Activated CD4-positive, alpha-beta T cell treated with anti-CD3 and anti-CD28 coated beads, Interleukin-2, amount 50 U/mL, for 48 hours (primary cell): ENCODE measurements around the gene QSOX2.

Source experiments
- DNase-seq, 2 experiments: peaks; one replicate each; pipeline ENCODE4 v3.0.0-alpha.2; 2020

Gene QSOX2

DNA sequence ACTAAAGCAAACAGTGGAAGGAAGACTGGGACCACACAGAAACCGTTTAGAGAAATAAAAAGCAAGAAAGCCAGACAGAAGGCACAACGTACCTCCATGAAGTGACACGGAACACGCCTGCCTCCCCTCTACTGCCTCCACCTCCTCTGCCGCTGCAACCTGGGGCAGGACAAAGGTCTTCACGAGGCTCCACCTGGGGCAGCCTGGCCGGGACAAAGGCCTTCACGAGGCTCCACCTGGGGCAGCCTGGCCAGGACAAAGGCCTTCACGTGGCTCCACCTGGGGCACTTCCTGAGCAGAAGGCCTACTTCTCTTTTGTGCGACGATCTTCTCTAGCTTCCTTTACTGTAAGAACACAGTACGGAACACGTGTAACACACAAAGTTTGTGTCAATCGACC lies 11.7 kb downstream of the QSOX2 start:
- no peak for DNase-seq

DNA sequence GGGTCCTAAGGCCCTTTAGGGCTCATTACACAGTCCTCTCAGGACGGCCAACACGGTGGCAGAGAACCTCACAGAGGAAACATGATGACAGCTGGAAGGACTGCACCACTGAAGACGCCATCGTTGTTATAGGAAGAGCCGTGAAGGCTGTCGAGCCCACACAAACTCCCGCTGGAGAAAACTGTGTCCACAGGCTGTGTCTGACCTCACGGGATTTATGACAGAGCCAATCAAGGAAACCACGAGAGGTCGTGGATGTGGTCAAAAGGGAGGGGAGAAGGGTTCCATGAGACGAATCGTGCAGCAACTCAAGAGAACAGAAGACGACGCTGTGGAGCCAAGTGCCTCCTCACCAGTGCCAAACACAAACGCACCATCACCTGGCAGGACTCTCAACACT lies 12.2 kb downstream of the QSOX2 start:
- DNase-seq = no peak

DNA sequence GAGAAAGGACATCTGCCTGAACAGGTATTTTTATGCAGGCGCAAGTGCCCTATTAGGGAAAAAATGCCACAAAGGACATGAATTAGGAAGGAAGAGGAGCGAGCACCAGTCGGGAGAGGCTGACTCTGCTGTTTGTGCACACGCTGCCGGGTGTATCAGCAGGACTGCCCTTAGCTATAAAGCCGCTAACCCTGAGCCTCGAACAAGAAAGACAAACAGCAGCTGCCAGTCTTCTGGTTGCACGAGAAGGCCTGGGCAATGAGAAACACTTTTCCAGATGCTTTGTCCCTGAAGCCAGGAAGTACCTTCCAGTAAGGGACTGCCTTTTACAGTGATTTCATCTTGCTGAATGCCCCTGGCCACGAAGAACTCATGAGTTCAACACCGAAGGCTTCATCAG lies 12.6 kb downstream of the QSOX2 start:
- DNase-seq = no peak

DNA sequence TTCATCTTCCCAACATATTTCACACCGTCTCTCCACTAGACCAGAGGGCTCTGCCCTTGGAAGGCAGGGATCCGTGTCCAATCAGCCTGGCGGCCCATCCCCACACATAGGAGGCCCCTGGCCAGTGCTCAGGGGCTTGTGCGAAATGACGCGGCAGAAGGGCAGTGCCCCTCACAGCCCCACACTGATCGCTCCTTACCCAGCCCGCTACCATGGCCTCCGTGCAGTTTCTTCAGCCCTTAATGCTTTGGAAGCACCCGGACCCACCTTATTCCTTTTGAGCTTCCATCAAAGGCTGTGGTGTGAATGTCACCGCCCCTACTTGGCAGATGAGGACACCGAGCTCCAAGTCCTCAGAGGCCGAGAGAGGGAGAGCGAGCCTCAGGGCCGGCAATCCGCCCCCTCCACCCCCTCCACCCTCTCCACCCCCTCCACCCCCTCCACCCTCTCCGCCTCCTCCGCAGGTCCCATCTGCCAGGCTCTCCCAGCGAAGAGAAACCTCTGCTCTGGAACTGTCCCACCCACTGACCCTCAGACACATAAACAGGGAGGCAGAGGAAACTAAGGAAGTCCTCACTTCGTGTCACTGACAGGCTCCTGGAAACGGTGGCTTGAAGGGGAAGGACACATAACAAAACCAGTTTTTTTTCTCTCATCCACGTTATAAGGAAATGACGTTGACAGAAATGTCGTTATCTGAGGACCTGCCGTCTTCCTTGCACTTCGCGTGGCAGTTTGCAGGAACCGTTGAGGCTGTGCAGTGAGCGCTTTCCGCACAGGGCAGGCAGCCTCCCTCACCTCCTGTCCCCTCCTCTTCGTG lies 13.9 kb downstream of the QSOX2 start:
- DNase-seq = peak in 1 of 2 experiments; percentile 20

DNA sequence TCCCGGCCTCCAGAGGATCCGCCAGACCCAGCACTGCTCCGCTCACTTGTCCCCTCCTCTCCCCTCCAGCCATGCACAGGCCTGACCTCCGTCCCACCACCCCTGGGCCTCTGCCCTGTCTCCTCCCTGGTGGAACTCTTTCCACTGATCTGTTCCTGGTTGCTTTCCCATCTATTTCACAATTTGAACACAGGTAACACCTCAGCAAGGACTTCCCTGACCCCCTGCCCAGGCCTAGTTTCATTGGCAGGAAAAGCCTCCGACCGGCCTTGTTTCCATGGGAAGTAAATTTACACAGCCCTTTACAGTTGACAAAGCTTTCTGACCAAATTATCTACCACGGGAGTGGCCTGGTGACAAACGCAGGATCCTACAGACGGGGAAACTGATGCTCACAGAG lies 14.8 kb downstream of the QSOX2 start:
- no peak for DNase-seq

DNA sequence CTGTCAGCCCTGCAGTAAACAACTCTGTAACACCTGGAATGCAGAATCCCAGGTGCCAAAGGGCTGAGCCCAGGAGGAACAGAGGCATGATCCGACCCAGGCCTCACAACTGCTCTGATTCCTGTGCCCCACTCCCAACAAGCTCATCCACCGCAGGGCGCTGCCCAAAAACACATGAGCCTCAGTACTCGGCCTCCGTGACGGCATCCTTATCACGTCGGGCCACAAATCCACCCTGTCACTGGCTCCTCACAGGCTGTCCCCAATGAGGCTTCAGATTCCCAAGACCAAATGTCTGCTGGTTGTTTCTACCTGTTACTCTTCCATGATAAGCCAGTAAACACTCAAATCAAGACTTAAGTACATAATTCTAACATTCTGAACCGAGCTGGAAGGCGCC lies 15.2 kb downstream of the QSOX2 start:
- DNase-seq = no peak

DNA sequence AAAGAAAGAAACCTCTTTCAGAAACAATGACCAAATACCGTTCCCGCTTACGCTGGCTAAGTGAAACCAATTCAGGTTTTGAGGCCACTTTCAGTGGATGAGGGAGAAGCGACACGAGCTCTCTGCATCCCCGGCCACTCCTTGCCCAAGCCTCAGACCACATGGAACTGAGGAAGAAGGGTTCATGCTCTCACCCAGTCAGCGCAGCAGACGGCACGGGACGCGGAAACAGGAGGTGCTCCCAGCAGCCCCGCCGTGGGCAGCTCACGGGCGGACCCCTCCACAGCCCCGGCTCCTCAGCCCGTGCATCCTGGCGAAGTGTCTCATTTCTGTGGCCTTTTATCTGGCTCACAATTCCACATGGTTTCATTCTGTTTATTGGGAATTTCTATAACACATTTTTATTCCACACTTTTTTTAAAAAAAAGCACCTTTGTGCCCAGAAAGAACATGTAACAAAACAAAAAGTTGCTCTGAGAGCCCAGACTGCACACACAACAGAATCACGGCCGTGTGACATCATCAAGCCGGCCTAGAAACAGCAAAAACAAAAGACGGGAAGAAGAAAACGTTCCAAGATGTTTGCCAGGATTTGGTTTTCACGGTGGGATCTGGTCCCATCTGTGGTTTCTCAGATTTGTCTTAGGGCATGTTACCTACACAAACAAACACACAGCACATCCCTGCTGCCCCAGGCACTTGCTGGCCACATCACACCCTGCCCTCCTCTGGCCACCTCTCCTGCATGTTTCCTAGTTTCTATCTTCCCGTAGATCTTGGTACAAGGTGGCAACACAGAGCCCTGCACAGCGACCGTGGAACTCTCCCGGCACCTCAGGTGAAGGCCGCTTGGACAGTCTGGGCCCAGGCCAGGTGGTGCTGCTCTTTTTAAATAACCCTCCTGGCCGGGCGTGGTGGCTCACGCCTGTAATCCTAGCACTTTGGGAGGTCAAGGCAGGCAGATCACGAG lies 16.2 kb downstream of the QSOX2 start:
- DNase-seq = no peak

DNA sequence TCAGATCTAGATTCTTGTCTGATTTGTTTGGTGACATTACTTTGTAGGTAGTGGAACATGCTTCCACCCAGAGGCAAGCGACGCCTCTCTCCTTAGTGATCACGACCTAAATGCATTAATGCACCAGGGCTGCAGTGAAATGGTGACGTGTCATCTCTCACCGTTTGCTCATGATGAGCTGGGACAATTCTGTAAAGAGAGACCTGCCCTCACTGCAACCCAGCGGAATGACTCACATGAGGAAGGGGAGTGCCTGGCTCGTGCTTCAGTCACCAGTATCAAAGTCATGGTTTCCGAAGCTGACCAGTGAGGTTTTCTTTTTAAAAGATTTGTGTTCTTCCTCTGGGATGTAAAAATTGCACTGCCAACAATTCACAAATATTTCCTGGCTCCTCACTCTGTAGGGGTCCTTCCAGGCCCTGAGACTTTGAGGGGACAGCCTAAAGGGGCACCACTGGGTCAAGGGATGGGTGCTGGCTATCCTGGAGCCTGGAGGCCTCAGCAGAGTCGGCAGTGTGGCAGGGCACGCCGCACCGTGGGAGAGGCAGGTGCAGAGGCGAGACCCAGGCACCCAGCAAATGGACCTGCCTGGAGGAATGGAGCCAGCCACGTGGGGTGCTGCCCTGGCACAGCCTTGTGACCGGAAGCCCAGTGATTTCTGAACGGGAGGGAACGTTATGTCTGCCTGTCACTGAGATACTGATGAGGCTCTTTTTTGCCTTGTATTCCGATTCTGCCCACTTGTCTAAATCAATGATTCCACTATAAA lies 17.3 kb downstream of the QSOX2 start:
- peak; percentile 25 to 44 for DNase-seq

DNA sequence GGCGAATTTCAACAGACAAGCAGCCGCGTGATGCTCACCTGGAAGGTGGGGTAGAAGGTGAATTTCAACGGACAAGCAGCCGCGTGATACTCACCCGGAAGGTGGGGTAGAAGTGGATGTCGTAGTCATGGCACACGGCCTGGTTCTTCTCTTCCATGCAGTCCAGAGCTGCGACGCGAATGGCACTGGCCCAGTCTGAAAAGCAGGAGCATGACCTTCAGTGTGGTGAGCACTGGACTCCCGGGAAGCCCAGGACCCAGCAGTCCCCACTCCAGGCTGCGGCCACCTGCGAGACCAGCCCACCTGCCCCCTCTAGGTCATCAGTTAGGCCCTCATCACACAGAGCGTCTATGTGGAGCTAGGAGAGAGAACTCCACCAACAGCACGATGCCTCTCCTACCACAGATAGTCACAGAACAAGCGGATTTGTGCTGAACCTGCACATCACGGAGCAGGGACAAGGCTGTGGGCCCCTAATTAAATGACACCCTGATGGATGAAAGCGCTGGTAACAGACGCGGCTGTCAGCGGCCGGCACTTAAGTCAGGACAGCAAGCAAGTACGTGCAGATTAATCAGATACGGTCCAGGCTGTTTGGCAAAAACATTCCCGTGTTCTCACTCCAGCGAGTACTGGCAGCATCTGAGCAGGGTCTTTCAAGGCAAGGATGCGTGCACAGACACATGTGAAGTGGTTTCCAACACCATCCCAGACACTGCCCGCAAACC lies 18.8 kb downstream of the QSOX2 start:
- no peak for DNase-seq

DNA sequence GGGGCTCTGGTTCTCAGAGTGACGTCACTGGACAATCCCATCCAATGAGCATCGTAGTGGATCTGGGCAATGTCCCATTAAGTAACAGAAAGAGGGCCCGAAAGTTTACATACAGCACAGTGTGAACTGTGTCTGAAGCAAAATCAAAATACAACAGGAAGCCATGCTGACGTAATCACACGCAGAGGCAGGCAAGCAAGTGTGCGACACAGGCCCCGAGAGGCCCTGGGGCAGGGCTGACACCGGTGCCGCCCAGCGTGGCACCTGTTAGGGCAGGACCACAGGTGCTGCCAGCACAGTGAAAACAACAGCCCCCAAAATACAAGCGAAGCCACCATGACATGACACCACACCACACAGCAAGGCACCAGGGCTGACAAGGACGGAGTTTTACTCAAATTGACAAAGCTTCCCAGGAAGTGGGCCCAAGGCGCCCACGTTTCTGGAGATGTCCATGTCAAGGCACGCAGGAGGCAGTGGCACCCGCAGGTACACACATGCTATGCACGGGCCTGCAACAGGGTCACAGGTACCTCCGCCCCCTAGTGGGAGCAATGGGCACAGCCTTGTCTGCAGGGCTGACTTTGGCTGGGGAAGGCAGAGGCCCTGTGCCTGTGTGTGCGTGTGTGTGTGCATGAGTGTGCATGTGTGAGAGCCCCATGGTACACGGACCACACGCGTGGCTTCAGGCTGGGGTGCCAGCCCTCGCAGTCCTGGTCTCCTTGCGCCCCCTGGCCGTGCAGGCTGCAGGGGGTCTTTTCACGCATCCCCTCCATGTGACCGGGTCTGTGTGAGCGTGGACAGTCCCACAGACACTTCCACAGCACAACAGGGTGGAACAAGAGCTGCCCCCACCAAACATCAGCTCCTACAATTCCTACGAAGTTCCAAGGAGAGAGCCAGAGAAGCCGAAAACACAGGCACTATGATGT lies 19.6 kb downstream of the QSOX2 start:
- peak; percentile 75 to 79 for DNase-seq

DNA sequence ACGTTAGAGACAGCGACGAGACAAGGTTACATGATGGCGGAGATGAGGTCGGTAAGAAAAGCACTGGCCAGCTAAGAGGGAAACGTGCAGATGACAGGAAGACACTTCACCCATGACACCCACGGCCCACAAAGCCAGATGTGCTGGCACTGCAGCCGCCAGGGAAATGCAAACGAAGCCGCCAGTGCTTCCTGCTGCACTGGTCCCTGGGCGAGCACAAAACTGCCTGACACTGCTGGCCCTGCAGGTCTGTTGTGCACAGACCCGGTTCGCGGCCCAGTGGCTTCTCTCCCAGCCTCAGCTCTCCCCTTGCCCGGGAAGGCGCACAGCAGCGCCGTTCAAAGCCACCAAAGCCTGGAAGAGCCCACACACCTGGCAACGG lies 20.3 kb downstream of the QSOX2 start:
- DNase-seq = peak in 1 of 2 experiments; percentile 20

DNA sequence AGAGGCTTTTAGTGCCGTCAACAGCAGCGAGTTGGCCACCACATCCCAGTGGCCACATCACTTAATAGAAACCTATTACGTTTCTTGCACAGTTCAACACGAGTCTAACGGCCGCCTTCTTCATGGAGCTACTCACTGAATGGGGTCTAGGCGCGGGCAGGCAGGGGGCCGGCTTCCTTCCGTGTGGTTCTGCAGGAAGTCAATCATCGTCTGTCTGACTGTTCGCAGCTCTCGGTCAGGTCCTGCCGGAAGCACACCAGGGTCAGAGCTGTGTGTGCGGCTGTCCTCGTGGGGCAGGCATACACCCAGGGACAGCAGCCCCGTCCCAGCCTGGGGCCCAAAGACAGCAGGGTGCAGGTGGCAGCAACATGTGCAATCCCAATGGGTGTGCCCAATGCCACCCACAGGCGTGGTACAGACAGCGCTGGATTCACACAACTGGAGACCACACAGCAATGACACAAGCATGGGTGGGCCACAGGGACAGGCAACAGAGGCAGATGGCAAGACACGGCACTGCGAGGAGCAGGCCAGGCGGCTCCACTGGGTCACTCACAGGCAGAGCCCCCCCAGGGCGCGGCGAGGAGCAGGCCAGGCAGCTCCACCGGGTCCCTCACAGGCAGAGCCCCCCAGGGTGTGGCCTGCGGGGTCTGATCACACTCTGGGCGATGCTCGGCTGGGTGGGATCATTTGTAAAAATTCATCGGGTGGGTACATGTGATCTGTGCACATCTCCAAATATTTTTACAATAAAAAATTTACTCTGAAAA lies 21.6 kb downstream of the QSOX2 start:
- no peak for DNase-seq

DNA sequence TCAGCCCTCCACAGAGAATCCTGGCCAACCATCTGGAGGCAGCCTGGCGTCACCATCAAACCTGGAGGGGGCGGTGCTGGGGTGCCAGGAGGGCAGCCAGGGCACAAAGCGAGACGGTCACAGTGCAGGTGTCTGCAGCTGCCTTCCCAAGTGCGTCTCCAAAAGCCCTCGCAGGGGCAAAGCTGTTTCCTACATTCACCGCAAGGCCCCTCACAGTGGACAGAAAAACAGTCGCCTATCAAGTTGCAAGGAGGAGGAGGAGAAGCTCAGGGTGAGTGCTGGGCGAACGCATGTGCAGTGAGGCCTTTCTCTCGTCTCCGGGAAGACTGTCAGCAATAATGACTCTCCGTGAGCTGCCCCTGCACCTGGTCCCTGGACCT lies 22.7 kb downstream of the QSOX2 start:
- no peak for DNase-seq

DNA sequence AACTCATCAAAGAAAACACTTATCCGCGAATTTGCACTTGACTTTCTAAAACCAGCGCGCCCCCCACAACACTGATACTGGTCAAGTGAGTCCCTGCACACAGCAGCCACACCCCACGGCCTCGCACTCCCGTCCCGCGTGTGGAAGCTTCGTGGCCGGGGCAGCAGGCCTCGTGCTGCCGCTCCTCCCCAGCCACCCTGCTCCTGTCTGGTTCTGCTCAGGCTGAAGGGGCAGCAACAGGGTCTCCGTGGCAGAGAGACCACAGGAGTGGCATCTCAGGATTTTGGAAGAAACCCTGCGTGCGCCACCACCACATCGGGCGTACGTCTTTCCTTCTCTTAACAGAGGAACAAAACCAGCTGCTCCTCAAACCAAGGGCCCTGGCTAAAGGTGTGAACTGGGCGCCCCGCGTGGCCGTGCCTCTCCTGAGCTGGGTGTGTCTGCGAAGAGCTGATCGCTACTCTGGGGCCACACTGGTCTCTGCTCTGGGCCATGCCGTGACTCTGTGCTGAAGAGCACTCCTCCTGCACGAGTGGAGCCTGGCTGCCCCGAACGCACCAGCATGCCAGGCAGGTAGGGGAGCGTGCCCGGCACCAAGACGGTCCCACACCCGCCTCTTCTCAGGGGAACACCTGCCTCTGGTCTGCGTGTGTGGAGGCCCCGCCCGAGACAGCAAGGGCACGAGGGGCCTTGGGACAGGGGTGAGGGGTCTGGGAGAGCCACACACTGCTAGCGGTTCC lies 23.3 kb downstream of the QSOX2 start:
- no peak for DNase-seq

DNA sequence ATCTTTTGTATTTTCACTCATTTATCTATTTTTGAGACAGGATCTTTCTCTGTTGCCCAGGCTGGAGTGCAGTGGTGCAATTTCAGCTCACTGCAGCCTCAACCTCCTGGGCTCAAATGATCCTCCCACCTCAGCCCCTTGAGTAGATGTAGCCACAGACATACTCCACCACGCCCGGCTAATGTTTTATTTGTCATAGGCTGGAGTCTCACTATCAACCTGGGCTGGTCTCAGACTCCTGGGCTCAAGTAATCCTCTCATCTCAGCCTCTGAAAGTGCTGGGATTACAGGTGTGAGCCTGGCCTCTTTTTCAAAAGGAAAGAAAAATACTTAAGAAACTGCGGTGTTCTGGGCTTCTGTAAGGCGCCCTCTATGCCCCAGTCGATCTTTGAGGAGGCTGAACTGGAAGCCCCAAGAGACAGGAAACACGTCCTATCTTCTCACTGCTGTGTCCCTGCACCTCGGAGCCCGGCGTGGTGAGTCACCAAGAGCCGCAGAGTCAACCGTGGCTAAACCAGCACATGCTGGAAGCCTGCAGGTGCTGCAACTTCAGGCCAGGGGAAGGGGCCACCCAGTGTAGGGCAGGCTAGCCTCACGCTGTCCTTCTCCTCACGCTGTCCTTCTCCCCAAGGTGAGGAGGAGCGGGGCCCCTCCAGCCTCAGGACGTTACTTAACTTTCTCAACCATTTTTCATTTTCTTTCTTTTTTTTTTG lies 25.4 kb downstream of the QSOX2 start:
- peak; percentile 31 to 45 for DNase-seq

DNA sequence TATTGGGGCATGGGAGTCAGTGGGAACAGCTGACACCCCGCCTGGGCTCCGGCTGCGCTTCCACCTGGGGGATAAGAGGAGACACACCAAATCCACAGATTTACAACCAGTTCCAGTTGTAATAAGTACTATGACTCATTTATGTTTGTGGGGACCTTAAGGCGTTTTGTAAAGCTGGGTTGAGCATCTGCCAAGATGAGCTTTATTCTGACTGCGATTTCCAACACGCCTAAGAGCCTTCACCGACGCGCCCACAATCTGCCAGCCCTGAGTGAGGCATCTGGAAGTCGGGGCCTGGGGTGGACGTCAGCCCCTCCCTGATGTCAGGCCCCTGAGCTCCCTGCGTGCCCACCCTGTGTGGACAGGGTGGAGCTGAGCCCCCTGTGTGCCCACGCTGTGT lies 26.3 kb downstream of the QSOX2 start:
- no peak for DNase-seq

DNA sequence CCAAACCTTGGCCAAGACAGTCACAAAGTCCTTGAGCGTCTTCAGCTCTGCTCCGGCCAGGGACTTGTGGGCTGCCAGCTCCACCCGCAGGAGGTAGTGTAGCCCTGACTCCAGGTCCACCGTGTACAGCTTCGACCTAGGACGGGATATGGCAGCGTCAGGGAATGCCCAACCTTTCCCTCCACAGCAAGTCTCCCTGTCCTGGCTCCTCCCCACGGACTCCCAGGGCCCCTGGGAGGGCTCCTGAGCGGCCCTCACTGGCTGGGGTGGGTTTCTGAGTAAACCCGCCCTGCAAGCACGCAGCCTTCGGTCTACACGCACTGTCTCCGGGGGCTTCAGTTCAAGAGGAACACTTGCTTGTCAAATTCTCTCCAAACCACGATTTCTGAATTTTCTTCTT lies 26.9 kb downstream of the QSOX2 start:
- no peak for DNase-seq

DNA sequence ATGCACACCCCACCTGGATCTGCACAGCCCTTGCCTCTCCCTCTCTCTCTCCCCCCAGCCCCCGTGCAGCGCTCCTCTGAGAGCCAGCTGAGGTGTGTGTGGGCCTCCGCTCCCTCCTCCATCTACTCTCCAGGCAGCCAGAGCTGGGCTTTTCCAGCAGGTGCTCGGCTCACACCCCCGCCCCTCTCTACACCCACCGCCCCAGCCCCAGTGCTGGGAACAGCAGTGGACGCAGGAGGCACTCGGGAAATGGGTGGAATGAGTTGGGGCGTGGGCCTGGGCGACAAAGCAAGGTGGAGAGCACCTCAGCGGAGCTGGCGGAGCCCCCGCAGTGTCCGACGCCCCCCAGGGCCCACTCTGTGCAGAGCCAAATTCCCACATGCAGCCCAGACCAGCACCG lies 27.3 kb downstream of the QSOX2 start:
- DNase-seq = no peak
